ENCODE results near the gene CAMTA1. TPM values are rescaled to one million over a fixed set of nuclear protein-coding genes. Genes with fewer than 3 reads are reported as not detected.

CAMTA1 gene
- total RNA-seq, 2 donors from 2014 or later: 36.5 to 57.5 TPM

- Mint-ChIP-seq H3K27me3 (no peaks in the 10 kb centered on the region), H3K4me3 (no peak overlapping the region), H3K4me1 (ENCODE audit: low read depth in 2 of 2) (no peaks in the 10 kb centered on the region), H3K36me3 (no peaks in the 10 kb centered on the region), H3K27ac (no peak overlapping the region), H3K9me3 (no peaks in the 10 kb centered on the region)
- ATAC-seq (no peak), DNase-seq (ENCODE audit: low spot score) (no peak)
Observed at GRCh38 chr1:7476402-7476801, 691.1 kb downstream of the CAMTA1 start.

DNA sequence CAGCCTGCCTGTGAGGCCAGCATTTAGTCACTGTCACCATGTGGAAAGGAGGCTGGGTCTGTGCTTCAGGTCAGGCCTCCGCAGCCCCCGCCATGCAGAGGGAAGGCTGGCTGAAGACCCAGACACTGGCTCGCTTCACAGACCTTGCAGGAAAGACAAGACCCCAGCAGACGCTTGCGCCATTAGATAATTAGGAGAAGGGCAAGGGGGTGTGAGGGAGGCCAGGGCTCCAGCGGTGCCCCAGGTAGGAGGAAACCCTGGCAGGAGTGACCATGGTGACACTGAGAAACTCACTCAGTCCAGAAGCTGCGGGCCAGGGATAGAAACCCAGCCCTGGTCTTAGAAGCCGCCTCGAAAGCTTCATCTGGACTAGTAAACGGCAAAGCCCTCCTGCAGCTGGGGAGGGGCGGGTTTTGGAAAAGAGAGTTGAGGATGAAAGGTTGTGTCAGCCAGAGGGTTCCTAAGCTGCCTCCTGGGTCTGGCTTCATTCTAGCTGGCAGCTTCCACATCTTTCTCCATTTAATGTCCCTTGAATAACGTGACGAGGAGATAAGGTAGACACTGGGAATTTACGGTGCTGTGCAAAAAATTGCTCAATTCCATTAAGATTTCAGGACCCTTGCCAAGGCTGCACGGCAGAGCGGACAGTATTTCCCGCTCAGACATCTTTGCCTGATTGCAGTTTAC lies 691.8 kb downstream of the CAMTA1 start:
- no peak for ATAC-seq
- no peaks in the 10 kb centered on the region for H3K9me3 Mint-ChIP-seq
- DNase-seq (ENCODE audit: low spot score): no peak
- no peak overlapping the region for H3K27ac Mint-ChIP-seq
- no peaks in the 10 kb centered on the region for H3K36me3 Mint-ChIP-seq
- no peak overlapping the region for H3K4me3 Mint-ChIP-seq
- H3K27me3 Mint-ChIP-seq: no peaks in the 10 kb centered on the region
- H3K4me1 Mint-ChIP-seq (ENCODE audit: low read depth in 2 of 2): no peaks in the 10 kb centered on the region

DNA sequence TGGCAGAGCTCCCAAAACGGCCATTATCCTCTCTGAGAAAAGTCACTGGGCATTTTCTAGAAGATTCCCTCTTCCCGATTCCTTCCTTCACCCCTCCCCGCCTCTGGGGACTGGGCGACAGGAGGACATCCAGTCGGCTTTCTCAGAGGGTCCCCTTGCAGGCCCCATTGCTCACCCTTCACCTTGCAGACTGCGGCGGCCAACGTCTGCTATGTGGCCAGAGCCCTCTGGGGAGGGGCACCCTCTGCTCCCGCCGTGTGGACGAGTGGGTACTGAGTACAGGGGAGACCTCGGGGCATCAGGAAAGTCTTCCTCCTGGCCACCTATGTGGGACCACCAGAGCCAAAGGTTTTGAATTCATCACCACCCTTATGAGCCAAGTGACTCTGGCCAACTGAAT lies 692.3 kb downstream of the CAMTA1 start:
- Mint-ChIP-seq H3K9me3 (no peaks in the 10 kb centered on the region), H3K4me3 (no peak overlapping the region)
- DNase-seq (ENCODE audit: low spot score): no peak

DNA sequence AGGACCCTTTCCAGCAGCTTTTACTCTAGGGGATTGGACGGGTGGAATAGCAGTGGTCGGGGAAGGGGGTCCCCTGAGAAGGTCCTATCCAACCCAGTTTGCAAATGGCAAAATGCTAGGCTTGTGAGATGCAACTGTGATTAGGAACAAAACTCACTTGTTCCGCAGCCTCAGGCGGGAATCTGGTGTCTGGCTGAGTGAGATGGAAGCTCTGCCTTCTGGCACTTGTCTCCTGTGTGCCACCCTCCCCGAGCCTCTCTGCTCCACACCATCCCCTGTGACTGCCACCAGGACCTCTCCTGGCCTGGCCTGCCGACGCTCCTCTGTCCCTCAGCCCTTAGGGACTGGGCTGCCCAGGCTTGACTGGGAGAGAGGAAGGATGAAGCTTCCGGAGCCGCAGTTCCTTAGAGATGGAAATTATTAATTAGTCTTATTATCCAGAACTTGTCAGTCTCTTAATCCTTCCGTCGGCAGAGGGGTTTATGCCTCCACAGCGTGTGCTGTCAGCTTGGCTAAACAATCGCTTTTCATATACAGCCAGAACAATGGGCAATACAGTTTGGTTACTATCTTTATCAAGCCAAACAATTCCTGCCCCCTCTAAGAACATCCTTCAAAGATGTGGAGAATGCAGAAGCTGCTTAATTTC lies 693.0 kb downstream of the CAMTA1 start:
- Mint-ChIP-seq H3K4me3 (no peak overlapping the region), H3K36me3 (no peaks in the 10 kb centered on the region), H3K9me3 (no peaks in the 10 kb centered on the region), H3K27ac (no peak overlapping the region), H3K4me1 (ENCODE audit: low read depth in 2 of 2) (no peaks in the 10 kb centered on the region), H3K27me3 (peaks cover 3 to 7% of the 10 kb centered on the region in 2 donors)
- DNase-seq (ENCODE audit: low spot score) (no peak), ATAC-seq (no peak)

More for the DNA sequence above, 692.3 kb downstream of the CAMTA1 start:
- Mint-ChIP-seq H3K27me3 (no peaks in the 10 kb centered on the region), H3K36me3 (no peaks in the 10 kb centered on the region), H3K27ac (no peak overlapping the region), H3K4me1 (ENCODE audit: low read depth in 2 of 2) (no peaks in the 10 kb centered on the region)
- ATAC-seq: no peak

DNA sequence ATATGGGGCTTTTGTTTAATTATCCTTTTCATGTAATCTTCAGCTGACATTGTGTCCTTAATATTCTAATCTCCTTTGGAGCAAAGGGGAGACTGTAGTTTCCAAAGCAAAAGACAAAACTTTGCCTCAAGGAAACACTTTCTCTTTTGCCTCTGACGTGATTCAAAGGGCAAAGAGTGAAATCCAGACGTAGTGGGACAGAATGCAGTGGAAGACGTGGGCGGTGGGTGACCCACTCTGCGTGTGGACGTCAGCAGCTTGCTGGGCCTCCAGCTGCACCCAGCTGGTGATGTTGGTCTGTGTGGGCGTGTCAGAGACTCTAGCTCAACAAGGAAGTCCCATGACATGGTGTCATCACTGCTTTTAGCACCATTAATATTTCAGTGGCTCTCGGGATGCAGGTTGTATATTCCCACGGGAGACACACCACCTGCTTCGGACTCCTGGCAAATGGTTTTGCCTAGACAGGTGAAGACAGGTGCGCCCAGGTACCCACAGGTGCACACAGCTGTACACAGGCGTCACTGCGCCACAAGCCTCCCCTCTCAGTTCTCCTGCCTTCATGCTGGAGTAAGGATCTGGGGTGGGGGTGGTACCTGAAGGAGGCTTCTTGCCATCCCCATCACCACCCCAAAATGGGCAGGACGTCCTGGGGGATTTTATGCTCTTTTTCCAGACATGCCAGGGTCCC lies 693.7 kb downstream of the CAMTA1 start:
- no peaks in the 10 kb centered on the region for H3K4me1 Mint-ChIP-seq (ENCODE audit: low read depth in 2 of 2)
- H3K27ac Mint-ChIP-seq: no peak overlapping the region
- no peaks in the 10 kb centered on the region for H3K9me3 Mint-ChIP-seq
- no peaks in the 10 kb centered on the region for H3K36me3 Mint-ChIP-seq
- H3K4me3 Mint-ChIP-seq: no peak overlapping the region
- H3K27me3 Mint-ChIP-seq: peaks cover 3 to 7% of the 10 kb centered on the region in 2 donors
- no peak for ATAC-seq
- DNase-seq (ENCODE audit: low spot score): no peak

- no peak overlapping the region for H3K27ac Mint-ChIP-seq
- no peaks in the 10 kb centered on the region for H3K9me3 Mint-ChIP-seq
- no peak for ATAC-seq
- H3K4me3 Mint-ChIP-seq: no peak overlapping the region
- no peak for DNase-seq (ENCODE audit: low spot score)
- peaks cover 3 to 7% of the 10 kb centered on the region in 2 donors for H3K27me3 Mint-ChIP-seq
- no peaks in the 10 kb centered on the region for H3K36me3 Mint-ChIP-seq
- H3K4me1 Mint-ChIP-seq (ENCODE audit: low read depth in 2 of 2): no peaks in the 10 kb centered on the region
Observed at GRCh38 chr1:7479571-7479970, 694.3 kb downstream of the CAMTA1 start.

DNA sequence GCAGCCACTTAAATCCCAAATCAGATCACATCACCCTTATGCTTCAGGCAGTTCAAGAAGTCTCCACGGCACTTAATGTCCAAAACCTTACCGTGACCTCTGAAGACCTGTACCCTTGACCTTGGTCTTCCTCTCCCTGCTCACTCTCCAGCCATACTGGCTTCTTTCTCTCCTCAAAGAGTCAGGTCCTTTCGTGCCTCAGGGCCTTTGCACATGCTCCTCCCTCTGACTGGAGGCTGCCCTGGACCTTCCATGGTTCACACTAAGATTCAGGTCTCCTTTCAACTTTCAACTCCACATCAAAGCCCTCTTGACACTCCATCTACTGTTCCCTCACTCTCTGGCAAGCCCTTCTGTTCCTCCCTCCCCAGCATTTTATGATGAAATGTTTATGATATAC lies 695.9 kb downstream of the CAMTA1 start:
- no peaks in the 10 kb centered on the region for H3K9me3 Mint-ChIP-seq
- H3K27me3 Mint-ChIP-seq: peaks cover 3 to 7% of the 10 kb centered on the region in 2 donors
- DNase-seq (ENCODE audit: low spot score): no peak
- ATAC-seq: no peak
- no peaks in the 10 kb centered on the region for H3K36me3 Mint-ChIP-seq
- no peak overlapping the region for H3K27ac Mint-ChIP-seq
- H3K4me1 Mint-ChIP-seq (ENCODE audit: low read depth in 2 of 2): no peaks in the 10 kb centered on the region
- no peak overlapping the region for H3K4me3 Mint-ChIP-seq

DNA sequence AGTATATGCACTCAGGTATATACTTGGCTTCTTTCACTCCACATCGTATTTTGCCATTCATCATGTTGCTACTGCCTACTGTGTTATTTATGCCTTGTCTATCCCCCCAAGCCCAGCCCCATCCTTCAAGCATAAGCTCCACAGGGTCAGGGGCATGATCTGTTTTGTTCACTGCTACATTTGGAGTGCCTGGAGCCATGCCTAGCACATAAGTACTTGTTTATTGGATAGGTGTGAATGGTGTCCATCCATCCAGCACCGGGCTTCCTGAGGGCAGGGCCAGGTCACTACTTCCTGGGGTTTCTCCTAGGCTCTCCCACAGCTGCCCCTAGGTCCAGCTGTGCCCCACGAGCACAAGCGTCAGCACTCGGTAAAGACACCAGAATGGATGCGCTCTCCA lies 696.8 kb downstream of the CAMTA1 start:
- no peaks in the 10 kb centered on the region for H3K9me3 Mint-ChIP-seq
- no peak overlapping the region for H3K4me3 Mint-ChIP-seq
- DNase-seq (ENCODE audit: low spot score) (no peak), ATAC-seq (no peak)
- H3K4me1 Mint-ChIP-seq (ENCODE audit: low read depth in 2 of 2): no peaks in the 10 kb centered on the region
- no peak overlapping the region for H3K27ac Mint-ChIP-seq
- no peaks in the 10 kb centered on the region for H3K36me3 Mint-ChIP-seq
- H3K27me3 Mint-ChIP-seq: peaks cover 3 to 7% of the 10 kb centered on the region in 2 donors

GRCh38 chr1:7482772-7483495 lies 697.7 kb downstream of the CAMTA1 start:
- Mint-ChIP-seq H3K9me3 (no peaks in the 10 kb centered on the region), H3K4me1 (ENCODE audit: low read depth in 2 of 2) (no peaks in the 10 kb centered on the region), H3K27me3 (peaks cover 3 to 7% of the 10 kb centered on the region in 2 donors), H3K4me3 (no peak overlapping the region), H3K27ac (no peak overlapping the region), H3K36me3 (no peaks in the 10 kb centered on the region)
- DNase-seq (ENCODE audit: low spot score): no peak
- ATAC-seq: no peak

- no peaks in the 10 kb centered on the region for H3K4me1 Mint-ChIP-seq (ENCODE audit: low read depth in 2 of 2)
- no peak overlapping the region for H3K4me3 Mint-ChIP-seq
- H3K36me3 Mint-ChIP-seq: no peaks in the 10 kb centered on the region
- H3K9me3 Mint-ChIP-seq: no peaks in the 10 kb centered on the region
- DNase-seq (ENCODE audit: low spot score) (no peak), ATAC-seq (no peak)
- H3K27me3 Mint-ChIP-seq: peaks cover 3 to 7% of the 10 kb centered on the region in 2 donors
- H3K27ac Mint-ChIP-seq: no peak overlapping the region
Observed at GRCh38 chr1:7483634-7484383, 698.6 kb downstream of the CAMTA1 start.

GRCh38 chr1:7485086-7485780 lies 700.0 kb downstream of the CAMTA1 start:
- no peaks in the 10 kb centered on the region for H3K36me3 Mint-ChIP-seq
- no peak overlapping the region for H3K27ac Mint-ChIP-seq
- DNase-seq (ENCODE audit: low spot score) (no peak), ATAC-seq (no peak)
- no peaks in the 10 kb centered on the region for H3K9me3 Mint-ChIP-seq
- H3K27me3 Mint-ChIP-seq: peaks cover 3 to 7% of the 10 kb centered on the region in 2 donors
- no peak overlapping the region for H3K4me3 Mint-ChIP-seq
- H3K4me1 Mint-ChIP-seq (ENCODE audit: low read depth in 2 of 2): no peaks in the 10 kb centered on the region

DNA sequence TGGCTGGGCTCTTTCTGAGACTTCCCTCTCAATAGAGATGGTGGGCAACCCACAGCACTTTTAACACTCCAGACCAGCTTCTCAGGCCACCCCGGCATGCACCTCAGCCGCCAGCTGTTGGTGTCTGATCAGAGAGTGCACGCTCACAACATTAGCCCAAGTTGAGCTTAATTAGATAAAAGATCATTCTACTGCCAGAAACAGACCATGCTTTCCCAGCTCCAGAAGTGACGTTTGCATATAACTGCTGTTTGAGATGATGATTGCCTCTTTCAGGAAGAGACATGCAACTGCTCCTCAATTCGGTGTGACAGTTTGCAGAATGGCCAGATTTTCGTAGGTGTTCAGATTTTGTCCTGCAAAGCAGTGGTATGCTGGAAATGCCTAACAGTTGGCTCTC lies 700.6 kb downstream of the CAMTA1 start:
- Mint-ChIP-seq H3K4me3 (no peak overlapping the region), H3K9me3 (no peaks in the 10 kb centered on the region), H3K4me1 (ENCODE audit: low read depth in 2 of 2) (no peaks in the 10 kb centered on the region), H3K36me3 (no peaks in the 10 kb centered on the region), H3K27ac (no peak overlapping the region), H3K27me3 (peaks cover 3 to 7% of the 10 kb centered on the region in 2 donors)
- DNase-seq (ENCODE audit: low spot score) (no peak), ATAC-seq (no peak)

Data from natural killer cell treated with Interleukin-12 subunit alpha and Interleukin-12 subunit beta and Interleukin-15 and Interleukin-18, amount 100 ng/mL, for 72 hours (primary cell).